Cardiac fibroblast (primary cell): ENCODE measurements around the gene SIN3B.

Source experiments
- DNase-seq, 2 donors: peaks; one replicate each; pipeline versions ENCODE4 v3.0.0 to v3.0.0-alpha.2; 2010; ENCODE audit warnings: low read depth in 2 of 2
- H3K4me3 ChIP-seq, 2 donors: replicated peaks in 1 of 2; 1 replicate in 1 of 2; 2 replicates in 1 of 2; pipeline ENCODE4 v1.5.1; 2011; ENCODE audit warnings: low read depth in 2 of 2, low read length in 2 of 2, mild to moderate bottlenecking in 2 of 2, moderate library complexity in 1 of 2
- TF ChIP-seq, protein P1 (sequence below): IDR thresholded peaks from one replicate; pipeline ENCODE4 v1.5.1; 2011; ENCODE audit warnings: low read depth, mild to moderate bottlenecking, low read length, inconsistent platforms

The SIN3B gene

DNA sequence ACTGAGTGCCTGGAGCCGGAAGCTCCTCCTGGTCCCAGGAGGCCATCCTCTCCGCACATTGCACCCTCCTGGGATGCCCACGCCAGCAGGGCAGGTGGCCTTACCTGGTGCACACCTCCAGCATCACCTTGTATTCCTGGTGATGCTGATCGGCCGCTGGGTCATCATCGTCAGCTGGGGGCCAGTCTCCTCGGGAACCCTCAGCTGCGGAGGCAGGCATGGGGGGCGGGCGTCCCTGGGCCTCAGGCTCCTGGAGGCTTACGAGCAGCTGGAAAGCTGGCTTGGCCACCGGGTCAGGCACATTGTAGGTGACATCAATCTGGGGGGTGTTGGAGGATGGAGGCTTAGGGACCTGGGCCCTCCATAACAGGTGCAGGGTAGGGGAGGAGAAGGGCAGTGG lies 73.3 kb downstream of the SIN3B start:
- H3K4me3 ChIP-seq: no peak overlapping the region
- DNase-seq: no peak
- TF ChIP-seq, protein P1, sequence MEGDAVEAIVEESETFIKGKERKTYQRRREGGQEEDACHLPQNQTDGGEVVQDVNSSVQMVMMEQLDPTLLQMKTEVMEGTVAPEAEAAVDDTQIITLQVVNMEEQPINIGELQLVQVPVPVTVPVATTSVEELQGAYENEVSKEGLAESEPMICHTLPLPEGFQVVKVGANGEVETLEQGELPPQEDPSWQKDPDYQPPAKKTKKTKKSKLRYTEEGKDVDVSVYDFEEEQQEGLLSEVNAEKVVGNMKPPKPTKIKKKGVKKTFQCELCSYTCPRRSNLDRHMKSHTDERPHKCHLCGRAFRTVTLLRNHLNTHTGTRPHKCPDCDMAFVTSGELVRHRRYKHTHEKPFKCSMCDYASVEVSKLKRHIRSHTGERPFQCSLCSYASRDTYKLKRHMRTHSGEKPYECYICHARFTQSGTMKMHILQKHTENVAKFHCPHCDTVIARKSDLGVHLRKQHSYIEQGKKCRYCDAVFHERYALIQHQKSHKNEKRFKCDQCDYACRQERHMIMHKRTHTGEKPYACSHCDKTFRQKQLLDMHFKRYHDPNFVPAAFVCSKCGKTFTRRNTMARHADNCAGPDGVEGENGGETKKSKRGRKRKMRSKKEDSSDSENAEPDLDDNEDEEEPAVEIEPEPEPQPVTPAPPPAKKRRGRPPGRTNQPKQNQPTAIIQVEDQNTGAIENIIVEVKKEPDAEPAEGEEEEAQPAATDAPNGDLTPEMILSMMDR: no peak

DNA sequence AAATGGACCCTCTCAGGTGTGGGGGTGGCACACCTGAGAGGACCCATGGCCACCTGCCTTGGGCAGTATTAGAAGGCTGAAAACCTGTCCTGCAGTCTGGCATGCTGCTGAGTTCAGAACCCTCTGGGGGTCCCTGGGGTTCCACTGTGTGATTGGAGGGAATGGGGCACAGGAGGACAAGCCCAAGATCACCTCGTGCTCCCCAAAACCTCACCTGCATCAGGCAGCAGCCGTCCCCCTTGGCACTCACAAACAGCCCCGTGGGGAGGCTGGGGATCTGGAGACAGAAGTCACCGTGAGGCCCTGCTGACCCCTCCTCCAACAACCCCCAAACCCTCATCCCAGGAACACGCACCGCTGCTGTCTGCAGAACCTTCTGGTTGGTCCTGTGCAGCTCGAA lies 74.1 kb downstream of the SIN3B start:
- DNase-seq: no peak
- TF ChIP-seq, protein P1: no peak
- no peak overlapping the region for H3K4me3 ChIP-seq

DNA sequence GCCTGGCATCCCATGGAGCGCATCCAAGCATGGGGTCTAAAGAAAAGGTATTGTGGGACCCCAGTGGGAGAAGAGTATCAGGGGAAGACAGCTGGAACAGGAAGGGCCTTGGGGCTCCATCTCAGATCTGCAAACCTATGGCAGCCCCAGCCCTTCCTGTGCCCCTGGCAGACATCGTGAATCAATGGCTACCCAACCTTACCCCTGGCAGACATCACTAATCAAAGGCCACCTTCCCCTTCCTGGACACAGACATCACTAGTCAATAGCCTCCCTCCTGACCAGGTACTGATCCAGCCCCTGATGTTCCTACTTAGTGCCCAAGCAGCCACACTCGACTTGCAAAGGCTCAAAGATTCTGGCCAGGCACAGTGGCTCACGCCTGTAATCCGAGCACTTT lies 75.4 kb downstream of the SIN3B start:
- DNase-seq: no peak
- H3K4me3 ChIP-seq: no peak overlapping the region
- TF ChIP-seq, protein P1: no peak

DNA sequence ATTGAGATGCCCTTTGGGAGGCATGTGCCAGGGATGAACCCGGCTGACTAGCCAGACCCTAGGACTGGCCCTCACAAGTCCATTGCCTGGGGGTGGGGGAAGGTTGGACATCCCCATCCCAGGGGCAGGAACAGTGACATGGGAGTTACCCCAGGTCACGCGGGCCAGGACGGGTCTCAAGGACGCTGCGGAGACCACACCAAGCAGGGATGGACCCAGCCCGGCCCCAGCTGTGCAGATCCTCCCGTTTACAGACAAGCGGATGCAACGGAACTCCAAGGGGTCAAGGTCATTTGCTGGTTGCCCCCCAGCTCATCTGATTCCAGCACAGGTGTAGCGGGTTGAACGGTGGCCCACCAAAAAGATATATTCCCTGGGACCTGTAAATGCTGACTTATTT lies 79.6 kb downstream of the SIN3B start:
- no peak for DNase-seq

DNA sequence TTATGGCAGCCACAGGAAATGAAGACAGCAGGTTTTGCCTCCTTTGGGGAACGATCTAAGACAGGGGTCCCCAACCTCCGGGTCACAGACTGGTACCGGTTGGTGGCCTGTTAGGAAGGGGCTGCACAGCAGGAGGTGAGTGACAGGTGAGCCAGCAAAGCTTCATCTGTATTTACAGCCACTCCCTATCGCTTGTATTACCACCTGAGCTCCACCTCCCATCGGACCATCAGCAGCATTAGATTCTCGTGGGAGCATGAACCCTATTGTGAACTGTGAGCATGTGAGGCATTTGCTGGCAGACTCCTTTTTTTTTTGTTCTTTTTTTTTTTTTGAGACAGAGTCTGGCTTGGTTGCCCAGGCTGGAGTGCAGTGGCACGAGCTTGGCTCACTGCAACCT lies 81.8 kb downstream of the SIN3B start:
- no peak for DNase-seq
- no peak overlapping the region for H3K4me3 ChIP-seq
- TF ChIP-seq, protein P1: no peak

More for the DNA sequence above, 79.6 kb downstream of the SIN3B start:
- H3K4me3 ChIP-seq: no peak overlapping the region
- TF ChIP-seq, protein P1: no peak

DNA sequence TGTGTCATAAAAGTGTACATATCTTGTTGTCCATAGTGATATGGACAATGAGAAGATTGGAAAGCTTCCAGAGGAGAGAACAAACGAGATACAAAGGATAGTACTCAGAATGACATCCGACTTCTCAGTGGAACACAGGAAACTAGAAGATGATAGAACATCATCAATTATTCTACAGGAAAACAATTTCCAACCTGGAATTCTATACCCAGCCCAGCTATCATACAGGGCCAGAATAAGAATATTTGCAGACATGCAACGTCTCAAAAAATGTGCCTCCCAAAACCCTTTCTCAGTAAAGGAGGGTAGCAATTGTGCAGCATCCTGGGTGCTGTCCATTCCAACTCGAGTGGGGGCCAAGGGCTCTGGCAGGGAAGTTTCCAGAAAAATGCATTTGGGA lies 83.6 kb downstream of the SIN3B start:
- TF ChIP-seq, protein P1: no peak
- H3K4me3 ChIP-seq: no peak overlapping the region
- DNase-seq: no peak

DNA sequence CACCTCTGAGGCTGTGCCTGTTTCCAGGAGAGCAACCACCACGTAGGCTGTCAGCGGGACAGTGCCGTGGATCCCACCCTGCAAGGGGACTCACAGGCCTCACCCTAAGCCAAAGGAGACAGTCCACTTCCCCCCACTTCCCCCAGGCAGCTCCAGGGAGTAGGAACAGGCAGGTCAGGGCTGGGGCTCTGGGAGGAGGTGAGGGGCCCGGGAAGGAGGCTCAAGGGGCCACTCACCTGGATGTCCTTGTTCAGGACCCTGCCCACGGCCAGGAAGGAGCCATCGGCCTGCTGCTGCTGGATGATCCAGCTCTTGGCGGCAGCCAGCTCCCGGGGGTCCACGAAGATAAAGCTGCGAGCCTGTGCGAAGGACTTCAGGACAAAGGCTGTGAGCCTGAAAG lies 85.2 kb downstream of the SIN3B start:
- no peak overlapping the region for H3K4me3 ChIP-seq
- no peak for DNase-seq
- TF ChIP-seq, protein P1: no peak
